GM15510 (cell line): Measurements from ENCODE around the gene ACACB.

Experiments used
- POLR2A ChIP-seq: IDR thresholded peaks from 3 replicates; pipeline ENCODE4 v1.6.1; 2011; ENCODE audit warnings: borderline replicate concordance; ENCODE audit not compliant: insufficient read length; ENCODE audit errors: extremely low read depth

Gene ACACB

DNA sequence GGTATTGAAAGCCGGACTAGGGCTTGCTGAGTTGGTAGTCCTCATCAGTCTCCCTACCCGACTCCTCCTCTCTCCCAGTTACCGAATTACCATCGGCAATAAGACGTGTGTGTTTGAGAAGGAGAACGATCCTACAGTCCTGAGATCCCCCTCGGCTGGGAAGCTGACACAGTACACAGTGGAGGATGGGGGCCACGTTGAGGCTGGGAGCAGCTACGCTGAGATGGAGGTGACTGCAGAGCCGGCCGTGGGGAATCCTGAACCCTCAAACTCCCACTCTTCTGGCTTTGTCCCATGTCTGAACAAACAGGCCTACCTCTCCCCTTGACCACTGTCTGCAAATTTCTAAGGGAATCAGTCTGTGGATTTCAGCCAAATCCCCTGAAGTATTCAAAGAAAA lies 82.9 kb downstream of the ACACB start:
- no peak for TF ChIP-seq POLR2A

DNA sequence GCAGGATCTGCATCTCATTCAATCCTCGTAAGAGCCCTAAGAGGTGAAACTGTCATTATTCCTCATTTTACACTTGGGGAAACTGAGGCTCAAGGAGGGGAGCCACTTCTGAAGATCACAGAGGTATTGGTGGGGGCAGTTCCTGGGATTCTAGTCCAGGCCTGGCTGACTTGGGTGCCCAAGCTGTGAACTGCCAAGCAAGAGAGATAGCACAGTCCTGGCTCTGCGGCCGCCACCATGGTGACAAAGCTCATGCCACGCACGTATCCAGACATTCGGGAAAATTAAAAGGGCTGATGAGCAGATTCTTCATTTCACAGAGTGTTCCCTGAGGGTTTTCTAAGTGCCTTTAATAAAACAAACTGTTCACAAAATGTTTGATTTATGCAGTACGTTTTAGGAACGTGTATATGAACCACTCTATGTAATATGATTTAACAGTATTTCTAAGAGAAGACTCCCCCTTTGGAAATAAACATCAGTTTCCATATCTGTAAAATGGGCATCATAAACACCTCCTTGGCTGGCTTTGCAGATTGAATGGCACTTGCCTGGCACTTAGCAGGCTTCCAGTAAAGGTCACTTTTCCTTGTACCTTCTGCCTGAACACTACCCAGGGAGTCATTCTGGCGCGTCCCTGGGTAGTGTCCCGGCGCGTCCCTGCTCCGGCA lies 84.6 kb downstream of the ACACB start:
- no peak for TF ChIP-seq POLR2A

DNA sequence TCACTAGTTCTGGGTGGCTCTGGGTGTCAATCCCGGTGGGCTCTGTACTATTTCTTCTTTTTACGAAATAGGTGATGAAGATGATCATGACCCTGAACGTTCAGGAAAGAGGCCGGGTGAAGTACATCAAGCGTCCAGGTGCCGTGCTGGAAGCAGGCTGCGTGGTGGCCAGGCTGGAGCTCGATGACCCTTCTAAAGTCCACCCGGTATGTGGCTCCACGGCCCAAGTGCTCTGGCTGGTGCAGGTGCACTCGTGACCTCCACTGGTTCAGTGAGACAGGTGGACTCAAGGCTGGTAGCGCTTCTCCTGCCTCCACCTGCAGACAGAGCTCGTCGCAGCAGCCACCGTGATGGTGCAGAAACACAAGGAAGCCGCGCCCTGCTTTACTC lies 85.1 kb downstream of the ACACB start:
- no peak for TF ChIP-seq POLR2A

DNA sequence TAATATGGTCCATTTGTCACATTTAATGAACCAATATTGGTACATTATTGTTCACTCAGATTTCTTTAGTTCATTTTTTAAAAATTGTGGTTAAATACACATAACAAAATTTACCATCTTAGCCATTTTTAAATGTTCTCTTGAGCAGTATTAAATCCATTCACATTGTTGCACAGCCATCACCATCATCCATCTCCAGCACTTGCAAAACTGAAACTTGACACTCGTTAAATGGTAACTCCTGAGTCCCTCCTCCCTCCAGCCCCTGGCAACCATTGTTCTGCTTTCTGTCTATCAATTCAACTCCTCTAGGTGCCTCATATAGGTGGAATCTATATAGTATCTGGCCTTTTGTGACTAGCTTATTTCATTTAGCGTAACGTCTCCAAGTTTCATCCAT lies 86.4 kb downstream of the ACACB start:
- TF ChIP-seq POLR2A: no peak

DNA sequence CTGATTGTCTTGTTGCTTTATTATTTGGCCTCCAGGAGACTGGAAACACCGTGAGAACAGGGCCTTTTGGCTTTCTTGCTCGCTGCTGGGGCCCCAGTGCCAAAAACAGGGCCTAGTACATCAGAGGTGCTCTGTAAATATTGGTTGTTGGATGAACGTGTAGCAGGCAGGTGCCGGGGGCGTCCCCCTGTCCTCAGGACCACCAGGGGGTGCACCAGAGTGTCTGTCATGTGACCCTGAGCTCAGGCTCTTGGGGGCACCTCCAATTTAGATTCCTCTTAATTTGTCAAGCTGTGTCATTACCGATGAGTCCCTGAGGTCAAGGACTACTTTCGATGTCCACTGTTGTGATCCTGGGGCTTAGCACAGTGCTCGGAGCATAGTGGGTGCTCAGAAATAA lies 87.1 kb downstream of the ACACB start:
- no peak for TF ChIP-seq POLR2A

DNA sequence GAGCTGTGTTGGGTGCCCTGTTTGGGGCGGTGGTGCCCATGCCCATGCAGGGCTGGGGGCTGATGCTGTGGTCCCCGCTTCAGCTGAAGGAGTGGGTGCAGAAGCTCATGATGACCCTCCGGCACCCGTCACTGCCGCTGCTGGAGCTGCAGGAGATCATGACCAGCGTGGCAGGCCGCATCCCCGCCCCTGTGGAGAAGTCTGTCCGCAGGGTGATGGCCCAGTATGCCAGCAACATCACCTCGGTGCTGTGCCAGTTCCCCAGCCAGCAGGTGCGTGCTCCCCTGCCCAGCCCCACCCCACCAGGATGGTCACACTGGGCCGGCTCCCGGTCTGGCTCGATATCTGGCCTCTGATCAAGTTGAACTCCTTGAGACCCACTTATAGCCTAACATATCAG lies 92.7 kb downstream of the ACACB start:
- TF ChIP-seq POLR2A: no peak

DNA sequence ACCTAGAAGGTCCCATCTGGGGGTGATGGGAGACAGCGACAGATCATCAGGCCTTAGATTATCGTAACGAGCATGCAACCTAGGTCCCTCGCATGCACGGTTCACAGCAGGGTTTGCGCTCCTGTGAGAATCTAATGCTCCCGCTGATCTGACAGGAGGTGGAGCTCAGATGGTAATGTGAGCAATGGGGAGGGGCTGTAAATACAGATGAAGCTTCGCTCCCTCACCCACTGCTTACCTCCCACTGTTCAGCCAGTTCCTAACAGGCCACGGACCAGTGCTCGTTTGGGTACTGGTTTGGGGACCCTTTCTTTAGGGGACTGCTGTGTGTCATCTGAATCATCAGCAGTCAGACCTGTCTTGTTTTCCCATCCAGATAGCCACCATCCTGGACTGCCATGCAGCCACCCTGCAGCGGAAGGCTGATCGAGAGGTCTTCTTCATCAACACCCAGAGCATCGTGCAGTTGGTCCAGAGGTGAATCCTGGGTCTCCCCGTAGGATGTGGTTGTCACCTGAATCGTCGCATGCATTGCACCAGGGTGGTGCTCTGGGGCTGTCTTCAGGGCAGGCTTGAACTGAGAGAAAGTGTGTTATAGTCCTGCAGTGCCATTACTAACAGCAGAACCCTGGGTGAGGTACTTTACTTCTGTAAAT lies 96.2 kb downstream of the ACACB start:
- no peak for TF ChIP-seq POLR2A

DNA sequence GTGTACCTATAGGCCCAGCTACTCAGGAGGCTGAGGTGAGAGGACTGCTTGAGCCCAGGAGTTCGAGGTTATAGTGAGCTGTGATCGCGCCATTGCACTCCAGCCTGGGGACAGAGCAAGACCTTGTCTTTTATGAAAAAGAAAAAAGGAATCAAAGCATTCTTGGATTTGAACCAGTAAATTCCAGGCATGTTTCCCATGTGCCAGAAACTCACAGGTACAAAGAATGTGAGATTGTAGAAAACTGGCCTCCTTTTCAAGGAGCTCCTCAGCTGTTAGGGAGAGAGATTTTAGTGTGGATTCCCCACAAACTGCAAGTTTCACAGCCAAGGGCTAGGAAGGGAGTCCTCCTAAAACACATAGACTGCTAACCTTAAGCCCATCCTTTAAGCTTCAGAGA lies 97.7 kb downstream of the ACACB start:
- no peak for TF ChIP-seq POLR2A

DNA sequence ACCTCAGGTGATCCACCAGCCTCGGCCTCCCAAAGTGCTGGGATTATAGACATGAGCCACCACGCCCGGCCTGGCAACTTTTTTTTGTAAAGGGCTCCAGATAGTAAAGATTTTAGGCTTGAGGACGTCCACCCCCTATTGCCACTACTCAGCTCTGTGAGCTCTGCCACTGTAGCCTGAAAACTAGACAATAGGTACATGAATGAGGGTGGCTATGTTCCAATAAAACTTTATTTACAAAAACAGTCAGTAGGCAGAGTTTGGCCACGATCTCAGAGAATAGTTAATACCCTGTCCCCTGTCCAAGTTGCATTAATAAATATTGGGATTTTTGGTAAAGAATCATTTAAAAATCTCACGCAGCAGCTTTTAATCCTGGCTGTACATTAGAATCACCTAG lies 102.6 kb downstream of the ACACB start:
- TF ChIP-seq POLR2A: no peak

DNA sequence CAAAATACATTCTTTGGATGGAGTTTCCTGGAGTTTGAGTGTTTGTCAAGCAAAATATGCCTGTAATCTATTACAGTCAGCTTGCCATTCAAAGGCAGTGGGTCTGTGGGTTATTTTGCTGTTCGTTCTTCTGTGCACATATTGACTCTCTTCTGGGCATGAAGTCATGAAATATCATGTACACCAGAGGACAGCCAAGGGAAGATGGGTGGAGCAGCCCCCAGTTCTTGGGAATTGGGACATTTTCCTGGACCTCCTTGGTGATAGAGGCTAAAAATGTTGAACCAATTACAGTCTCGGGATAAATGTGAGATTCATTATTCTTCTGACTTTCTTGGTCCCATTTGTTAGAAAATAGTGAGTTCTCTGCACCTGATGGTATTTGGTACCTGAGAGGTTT lies 103.6 kb downstream of the ACACB start:
- TF ChIP-seq POLR2A: no peak

DNA sequence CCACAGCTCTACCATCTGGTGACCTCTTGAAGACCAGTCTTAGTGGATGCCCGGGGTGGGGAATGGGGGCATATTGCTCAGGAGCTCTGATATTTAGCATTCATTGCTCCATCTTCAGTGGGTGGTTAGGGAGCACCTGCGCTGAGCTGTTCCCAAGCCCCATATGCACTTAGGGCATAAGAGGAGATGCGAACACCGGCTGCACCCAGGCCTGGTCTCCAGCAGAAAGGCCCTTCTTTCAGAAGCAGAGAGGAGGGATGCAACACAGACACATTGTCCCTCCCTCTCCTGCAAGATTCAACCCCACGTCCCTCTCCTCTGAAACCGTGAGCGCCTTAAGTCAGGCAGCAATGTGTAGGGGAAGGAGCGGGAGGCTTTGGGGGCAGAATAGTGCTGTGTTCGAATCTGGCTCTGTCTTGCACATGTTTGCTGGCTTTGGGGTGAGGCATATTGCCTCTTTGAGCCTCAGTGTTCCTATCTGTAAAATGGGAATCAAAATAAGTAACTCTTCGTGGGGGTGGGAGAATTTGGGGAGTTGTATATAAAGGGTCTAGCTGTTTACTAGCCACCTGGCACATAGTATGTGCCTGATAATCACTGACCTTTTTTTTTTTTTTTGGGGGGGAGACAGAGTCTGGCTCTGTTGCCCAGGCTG lies 105.0 kb downstream of the ACACB start:
- TF ChIP-seq POLR2A: no peak

DNA sequence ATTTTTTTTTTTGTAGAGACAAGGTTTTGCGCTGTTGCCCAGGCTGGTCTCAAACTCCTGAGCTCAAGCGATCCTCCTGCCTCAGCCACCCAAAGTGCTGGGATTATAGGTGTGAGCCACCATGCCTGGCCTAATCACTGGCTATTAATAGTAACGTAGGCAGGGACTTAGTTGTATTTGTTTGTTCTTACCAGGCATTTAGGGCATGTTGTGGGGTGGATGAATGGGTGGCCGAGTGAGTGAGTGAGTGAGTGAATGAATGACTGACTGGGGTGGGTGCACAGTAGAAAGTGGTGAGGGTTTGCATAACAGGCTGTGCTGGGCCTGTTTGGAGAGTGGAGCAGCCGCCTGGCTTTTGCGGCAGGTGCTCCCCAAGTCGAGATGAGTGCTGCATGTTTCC lies 105.7 kb downstream of the ACACB start:
- TF ChIP-seq POLR2A: no peak

DNA sequence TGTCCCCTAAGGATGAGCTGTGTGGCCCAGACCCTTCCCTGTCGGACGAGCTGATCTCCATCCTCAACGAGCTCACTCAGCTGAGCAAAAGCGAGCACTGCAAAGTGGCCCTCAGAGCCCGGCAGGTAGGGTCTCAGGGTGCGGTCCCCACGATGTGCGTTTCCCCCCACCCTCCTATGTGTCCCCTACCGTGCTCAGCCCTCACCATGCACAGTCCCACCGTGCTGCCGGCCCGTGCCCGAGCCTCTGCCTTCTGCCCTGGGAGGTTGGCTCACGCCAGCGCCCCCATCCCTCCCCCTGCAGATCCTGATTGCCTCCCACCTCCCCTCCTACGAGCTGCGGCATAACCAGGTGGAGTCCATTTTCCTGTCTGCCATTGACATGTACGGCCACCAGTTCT lies 106.1 kb downstream of the ACACB start:
- no peak for TF ChIP-seq POLR2A

DNA sequence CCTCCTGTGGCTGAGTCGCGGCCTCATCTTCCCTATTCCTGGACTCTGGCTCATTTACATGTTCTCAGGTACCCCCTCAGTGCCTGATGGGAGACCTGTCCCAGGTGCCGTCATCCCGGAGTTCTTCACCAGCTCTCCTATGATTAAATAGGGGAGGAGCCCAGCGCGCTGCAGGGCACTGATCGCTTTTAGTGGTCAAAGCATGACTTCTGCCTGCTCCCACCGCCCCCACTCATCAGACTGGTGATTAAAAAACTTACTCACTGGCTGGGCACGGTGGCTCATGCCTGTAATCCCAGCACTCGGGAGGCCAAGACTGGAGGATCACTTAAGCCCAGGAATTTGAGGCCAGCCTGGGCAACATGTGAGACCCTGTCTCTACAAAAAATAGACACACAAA lies 106.8 kb downstream of the ACACB start:
- no peak for TF ChIP-seq POLR2A

DNA sequence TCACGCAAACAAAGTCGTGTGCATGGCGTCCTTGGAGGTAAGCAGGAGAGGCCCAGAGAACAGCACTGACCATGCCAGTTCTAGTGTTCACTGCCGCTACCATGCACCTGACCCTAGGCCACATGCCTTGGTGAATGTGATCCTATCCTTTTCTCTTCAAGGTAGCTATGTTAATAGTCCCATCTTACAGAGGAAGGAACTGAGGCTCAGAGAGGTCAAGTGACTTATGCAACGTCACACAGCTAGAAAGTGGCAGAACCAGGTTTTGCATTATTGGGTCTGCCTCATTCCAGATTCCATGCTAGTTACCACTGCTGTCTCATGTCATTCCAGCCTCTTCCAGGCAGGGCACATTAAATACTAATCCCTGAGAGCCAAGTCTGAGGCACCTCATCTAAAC lies 107.5 kb downstream of the ACACB start:
- TF ChIP-seq POLR2A: no peak

DNA sequence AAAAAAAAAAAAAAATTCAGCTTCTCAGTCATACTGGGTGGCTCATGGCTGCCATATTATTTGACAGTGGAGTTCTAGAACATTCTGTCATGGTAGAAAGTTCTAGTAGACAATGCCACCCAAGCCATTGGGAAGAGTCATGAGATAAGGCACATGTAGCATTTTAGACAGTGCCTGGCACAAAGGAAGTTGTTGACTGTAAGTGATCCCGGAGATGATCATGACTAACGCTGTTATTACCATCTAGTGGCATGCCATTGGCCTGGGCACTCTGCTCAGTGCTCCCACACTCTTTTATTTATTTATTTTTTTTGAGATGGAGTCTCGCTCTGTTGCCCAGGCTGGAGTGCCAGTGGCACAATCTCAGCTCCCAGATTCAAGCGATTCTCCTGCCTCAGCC lies 112.3 kb downstream of the ACACB start:
- no peak for TF ChIP-seq POLR2A
